HFF-Myc (cell line): ENCODE measurements around the gene SVOPL.

ENCODE experiments used
- DNase-seq: peaks from one replicate; pipeline ENCODE4 v3.0.0-alpha.2; 2011; ENCODE audit warnings: low read depth; ENCODE audit errors: extremely low read depth
- H3K4me3 ChIP-seq: replicated peaks from 2 replicates; pipeline ENCODE4 v1.5.1; 2011; ENCODE audit warnings: low read depth, mild to moderate bottlenecking, control low read depth, low read length
- TF ChIP-seq, protein P1 (sequence below): IDR thresholded peaks from 2 replicates; pipeline ENCODE4 v1.5.1; 2012; ENCODE audit warnings: mild to moderate bottlenecking, low read depth, low read length, control low read depth; ENCODE audit errors: missing control alignments

SVOPL gene

DNA sequence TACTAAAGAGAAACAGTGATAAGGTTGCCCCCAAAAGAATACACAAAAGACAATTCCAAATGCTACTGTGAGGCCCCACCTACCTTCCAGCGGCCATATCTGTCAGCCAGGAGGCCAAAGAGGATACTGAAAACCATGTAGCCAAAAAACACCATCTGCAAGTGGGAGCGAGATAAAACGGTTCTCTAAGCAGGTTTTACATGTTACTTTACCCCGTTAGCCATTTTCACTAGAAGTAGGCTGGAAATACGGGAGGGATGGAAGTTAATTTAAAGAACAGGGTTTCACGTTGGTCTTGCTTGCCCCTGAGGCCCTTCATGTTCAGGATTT lies 38.2 kb downstream of the SVOPL start:
- no peak overlapping the region for H3K4me3 ChIP-seq
- TF ChIP-seq, protein P1, sequence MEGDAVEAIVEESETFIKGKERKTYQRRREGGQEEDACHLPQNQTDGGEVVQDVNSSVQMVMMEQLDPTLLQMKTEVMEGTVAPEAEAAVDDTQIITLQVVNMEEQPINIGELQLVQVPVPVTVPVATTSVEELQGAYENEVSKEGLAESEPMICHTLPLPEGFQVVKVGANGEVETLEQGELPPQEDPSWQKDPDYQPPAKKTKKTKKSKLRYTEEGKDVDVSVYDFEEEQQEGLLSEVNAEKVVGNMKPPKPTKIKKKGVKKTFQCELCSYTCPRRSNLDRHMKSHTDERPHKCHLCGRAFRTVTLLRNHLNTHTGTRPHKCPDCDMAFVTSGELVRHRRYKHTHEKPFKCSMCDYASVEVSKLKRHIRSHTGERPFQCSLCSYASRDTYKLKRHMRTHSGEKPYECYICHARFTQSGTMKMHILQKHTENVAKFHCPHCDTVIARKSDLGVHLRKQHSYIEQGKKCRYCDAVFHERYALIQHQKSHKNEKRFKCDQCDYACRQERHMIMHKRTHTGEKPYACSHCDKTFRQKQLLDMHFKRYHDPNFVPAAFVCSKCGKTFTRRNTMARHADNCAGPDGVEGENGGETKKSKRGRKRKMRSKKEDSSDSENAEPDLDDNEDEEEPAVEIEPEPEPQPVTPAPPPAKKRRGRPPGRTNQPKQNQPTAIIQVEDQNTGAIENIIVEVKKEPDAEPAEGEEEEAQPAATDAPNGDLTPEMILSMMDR: no peak
- DNase-seq: no peak

- no peak for DNase-seq
- no peak overlapping the region for H3K4me3 ChIP-seq
- TF ChIP-seq, protein P1: no peak
Measured at GRCh38 chr7:138662076-138662990, 38.8 kb downstream of the SVOPL start.

GRCh38 chr7:138661069-138661635 lies 40.0 kb downstream of the SVOPL start:
- TF ChIP-seq, protein P1: no peak
- DNase-seq: no peak
- no peak overlapping the region for H3K4me3 ChIP-seq

- DNase-seq: no peak
- no peak overlapping the region for H3K4me3 ChIP-seq
- TF ChIP-seq, protein P1: no peak
Measured at GRCh38 chr7:138658889-138659288, 42.3 kb downstream of the SVOPL start.

DNA sequence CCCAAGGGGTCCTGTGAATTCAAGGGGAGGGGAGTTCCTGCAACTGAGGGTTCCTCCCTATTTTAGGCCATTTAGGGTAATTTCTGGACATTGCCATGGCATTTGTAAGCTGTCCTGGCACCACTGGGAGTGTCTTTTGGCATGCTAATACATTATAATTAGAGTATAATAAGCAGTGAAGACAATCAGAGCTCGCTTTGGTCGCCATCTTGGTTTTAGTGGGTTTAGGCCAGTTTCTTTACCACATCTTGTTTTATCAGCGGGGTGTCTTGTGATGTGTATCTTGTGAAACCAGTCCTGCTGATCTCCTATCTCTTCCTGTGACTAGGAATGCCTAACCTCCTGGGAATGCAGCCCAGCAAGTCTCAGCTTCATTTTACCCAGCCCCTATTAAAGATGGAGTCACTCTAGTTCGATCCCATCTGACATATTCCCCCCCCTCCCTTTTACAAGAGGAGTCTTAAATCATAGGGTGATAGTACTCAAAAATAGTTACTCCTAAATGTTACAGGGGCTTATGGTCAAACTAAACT lies 43.2 kb downstream of the SVOPL start:
- H3K4me3 ChIP-seq: no peak overlapping the region
- no peak for DNase-seq
- TF ChIP-seq, protein P1: no peak

- no peak overlapping the region for H3K4me3 ChIP-seq
- no peak for DNase-seq
- TF ChIP-seq, protein P1: no peak
Measured at GRCh38 chr7:138656952-138657351, 44.2 kb downstream of the SVOPL start.
